Erythroblast (primary cell): ENCODE data around the gene PPM1M.

Experiments used
- GATA1 ChIP-seq: IDR thresholded peaks from 2 replicates; pipeline ENCODE4 v1.6.1; 2011; ENCODE audit warnings: low read depth, mild to moderate bottlenecking, control low read depth, low read length, moderate library complexity
- POLR2A ChIP-seq: IDR thresholded peaks from 2 replicates; pipeline ENCODE4 v1.6.1; 2011; ENCODE audit warnings: mild to moderate bottlenecking, low read length

GRCh38 chr3:52269776-52270175, 24.2 kb downstream of the PPM1M start:
- TF ChIP-seq POLR2A (no peak), GATA1 (no peak)
